Measurements from ENCODE around the gene JUN. TPM values are rescaled to one million over a fixed set of nuclear protein-coding genes. Genes with fewer than 3 reads are reported as not detected.

Gene JUN
- total RNA-seq, 2 donors from 2014 or later: 74.3 to 199 TPM

DNA sequence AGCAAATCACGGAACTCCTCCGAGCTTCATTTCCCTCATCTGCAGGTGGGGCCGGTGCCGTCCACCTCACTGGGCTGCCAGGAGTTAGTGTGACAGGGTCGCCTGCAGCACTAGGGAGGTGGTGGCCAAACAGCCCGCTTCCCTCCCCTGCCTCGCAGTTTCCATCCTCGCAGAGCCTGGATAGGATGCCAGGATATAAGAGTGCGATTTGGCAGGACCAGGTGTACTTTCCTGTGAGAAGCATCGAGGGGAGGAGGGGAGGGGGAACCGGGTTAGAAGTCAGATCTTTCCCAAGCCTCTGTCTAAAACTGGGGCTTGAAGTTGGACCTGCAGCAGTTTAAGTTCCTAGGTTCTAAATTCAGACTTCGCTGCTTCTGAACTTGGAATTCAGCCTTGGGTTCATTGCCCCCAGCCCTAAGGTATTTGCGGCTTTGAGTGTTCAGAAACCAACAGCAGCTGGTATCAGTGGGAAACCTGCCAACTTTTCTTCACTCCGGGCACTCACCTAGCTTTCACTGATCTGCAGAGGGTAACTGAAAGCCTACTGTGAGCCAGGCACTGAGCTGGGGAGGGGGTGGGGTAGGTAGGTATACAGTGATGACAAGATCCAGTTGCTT lies 1.7 kb upstream of the JUN start:
- Histone ChIP-seq H3K27ac (peak overlapping the region; percentile 99 to 100), H3K9me3 (no peaks in the 10 kb centered on the region), H3K27me3 (no peaks in the 10 kb centered on the region), H3K4me3 (peak overlapping the region; percentile 71 to 89), H3K4me1 (peaks cover 0 to 20% of the 10 kb centered on the region in 2 donors), H3K36me3 (peaks cover 11% of the 10 kb centered on the region)
- TF ChIP-seq, protein P1, sequence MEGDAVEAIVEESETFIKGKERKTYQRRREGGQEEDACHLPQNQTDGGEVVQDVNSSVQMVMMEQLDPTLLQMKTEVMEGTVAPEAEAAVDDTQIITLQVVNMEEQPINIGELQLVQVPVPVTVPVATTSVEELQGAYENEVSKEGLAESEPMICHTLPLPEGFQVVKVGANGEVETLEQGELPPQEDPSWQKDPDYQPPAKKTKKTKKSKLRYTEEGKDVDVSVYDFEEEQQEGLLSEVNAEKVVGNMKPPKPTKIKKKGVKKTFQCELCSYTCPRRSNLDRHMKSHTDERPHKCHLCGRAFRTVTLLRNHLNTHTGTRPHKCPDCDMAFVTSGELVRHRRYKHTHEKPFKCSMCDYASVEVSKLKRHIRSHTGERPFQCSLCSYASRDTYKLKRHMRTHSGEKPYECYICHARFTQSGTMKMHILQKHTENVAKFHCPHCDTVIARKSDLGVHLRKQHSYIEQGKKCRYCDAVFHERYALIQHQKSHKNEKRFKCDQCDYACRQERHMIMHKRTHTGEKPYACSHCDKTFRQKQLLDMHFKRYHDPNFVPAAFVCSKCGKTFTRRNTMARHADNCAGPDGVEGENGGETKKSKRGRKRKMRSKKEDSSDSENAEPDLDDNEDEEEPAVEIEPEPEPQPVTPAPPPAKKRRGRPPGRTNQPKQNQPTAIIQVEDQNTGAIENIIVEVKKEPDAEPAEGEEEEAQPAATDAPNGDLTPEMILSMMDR (IDR thresholded peaks at IDR 0.05): peak in 1 of 2 donors; percentile 12
- no peak for DNase-seq (ENCODE audit: low spot score)

DNA sequence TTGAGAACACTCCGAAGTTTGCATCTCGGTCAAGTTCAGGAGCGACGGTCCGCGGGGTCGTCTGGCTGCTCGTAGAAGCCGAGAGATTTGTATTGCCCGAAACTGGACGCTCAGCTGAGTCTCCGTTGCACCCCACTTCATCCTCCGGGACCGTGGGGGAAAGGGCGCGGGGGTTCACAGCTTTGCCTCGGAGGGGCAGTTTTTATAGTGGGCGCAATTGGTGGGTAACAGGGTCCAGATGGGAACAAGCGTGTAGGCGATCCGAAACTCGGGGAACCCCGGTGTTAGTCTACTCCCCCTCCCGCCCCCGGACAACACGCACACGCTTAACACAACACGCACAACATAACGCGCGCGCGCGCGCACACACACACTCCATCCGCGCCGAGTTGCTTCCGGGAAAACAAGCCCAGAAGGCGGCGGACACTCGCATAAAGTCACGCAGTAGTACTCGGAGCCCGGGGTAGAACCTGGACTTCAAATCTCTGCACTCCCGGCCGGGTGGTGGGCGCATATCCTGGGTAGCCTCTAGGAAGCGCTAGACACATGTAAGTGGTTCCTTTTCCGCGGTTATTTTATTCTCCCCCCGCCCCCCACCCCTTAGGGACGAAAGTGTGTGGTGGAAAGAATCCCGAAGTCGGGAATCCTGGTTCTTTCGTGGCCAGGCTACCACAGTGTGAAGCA lies 1.1 kb upstream of the JUN start:
- TF ChIP-seq, protein P1 (IDR thresholded peaks at IDR 0.05): peak in 1 of 2 donors; percentile 80
- Histone ChIP-seq H3K36me3 (peaks cover 11% of the 10 kb centered on the region), H3K27me3 (no peaks in the 10 kb centered on the region), H3K4me3 (peak overlapping the region; percentile 71 to 89), H3K9me3 (no peaks in the 10 kb centered on the region), H3K4me1 (peaks cover 0 to 27% of the 10 kb centered on the region in 2 donors), H3K27ac (peak overlapping the region; percentile 99 to 100)
- DNase-seq (ENCODE audit: low spot score): peak; percentile 96

DNA sequence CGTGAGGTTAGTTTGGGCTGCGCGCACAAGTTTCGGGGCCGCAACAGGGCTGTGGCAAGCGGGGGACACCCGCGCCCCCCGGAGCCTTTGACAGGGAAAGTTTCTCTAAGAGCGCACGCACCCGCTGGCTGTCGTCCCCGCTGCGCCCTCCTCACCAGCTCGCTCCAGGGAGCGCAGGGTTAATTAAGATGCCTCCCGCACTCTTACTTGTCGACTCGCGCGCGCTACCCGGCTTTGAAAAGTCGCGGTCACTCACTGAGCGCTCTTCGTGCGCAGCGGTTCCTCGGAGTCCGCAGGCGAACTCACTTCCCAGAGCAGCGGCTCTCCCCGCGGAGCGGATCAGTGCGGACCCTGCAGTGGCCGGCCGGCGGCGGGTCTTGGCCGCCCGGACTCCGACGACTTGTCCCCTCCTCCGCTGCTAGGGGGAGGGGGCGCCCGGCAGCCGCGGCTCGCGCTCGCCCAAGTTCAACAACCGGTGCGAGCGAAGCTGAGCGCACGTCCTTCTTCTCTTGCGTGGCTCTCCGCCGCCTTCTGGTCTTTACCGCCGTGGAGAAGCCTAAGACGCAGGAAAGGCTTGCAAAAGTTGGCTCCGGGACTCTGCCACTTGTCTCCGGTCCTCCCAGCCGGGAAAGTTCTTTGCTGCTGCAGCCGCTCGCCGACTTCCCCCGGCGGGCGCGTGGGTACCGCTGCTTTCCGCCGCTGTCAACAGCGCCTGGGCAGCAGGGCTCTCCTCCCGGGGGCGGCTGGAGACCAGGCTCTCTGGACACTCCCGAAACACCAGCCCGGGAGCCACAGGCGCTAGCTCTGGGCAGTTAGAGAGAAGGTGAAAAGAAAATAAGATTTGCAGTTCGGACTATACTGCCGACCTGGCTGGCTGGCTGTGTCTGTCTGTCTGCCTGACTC lies 506 bp downstream of the JUN start:
- H3K27ac ChIP-seq: peak overlapping the region; percentile 99 to 100
- H3K27me3 ChIP-seq: no peaks in the 10 kb centered on the region
- TF ChIP-seq, protein P1 (IDR thresholded peaks at IDR 0.05): no peak
- H3K4me3 ChIP-seq: peak overlapping the region; percentile 81 to 85
- DNase-seq (ENCODE audit: low spot score): peak; percentile 70
- peaks cover 0 to 32% of the 10 kb centered on the region in 2 donors for H3K4me1 ChIP-seq
- no peaks in the 10 kb centered on the region for H3K9me3 ChIP-seq
- H3K36me3 ChIP-seq: peaks cover 11% of the 10 kb centered on the region

DNA sequence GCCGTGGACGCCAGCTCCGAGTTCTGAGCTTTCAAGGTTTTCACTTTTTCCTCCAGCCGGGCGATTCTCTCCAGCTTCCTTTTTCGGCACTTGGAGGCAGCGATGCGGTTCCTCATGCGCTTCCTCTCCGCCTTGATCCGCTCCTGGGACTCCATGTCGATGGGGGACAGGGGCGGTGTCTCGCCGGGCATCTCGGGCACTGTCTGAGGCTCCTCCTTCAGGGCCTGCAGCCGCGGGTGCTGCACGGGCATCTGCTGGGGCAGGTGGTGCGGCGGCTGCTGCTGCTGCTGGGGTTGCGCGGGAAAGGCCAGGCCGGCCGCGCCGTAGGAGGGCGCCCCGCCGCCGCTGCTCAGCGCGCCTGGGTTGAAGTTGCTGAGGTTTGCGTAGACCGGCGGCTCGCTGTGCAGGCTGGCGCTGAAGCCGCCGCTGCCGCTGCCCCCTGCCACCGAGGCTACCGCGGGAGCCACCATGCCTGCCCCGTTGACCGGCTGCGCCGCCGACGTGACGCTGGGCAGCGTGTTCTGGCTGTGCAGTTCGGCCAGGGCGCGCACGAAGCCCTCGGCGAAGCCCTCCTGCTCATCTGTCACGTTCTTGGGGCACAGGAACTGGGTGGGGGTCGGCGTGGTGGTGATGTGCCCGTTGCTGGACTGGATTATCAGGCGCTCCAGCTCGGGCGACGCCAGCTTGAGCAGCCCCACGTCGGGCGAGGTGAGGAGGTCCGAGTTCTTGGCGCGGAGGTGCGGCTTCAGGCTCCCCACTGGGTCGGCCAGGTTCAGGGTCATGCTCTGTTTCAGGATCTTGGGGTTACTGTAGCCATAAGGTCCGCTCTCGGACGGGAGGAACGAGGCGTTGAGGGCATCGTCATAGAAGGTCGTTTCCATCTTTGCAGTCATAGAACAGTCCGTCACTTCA lies 1.4 kb downstream of the JUN start:
- DNase-seq (ENCODE audit: low spot score): peak; percentile 67
- no peaks in the 10 kb centered on the region for H3K9me3 ChIP-seq
- TF ChIP-seq, protein P1 (IDR thresholded peaks at IDR 0.05): peak in 1 of 2 donors; percentile 44
- no peaks in the 10 kb centered on the region for H3K27me3 ChIP-seq
- peaks cover 11% of the 10 kb centered on the region for H3K36me3 ChIP-seq
- peaks cover 0 to 32% of the 10 kb centered on the region in 2 donors for H3K4me1 ChIP-seq
- peak overlapping the region; percentile 81 to 85 for H3K4me3 ChIP-seq
- peak overlapping the region; percentile 99 to 100 for H3K27ac ChIP-seq

Measured in right atrium auricular region (tissue), 2 donors.